ENCODE measurements around the gene PPFIA2. TPM values are rescaled to one million over a fixed set of nuclear protein-coding genes. Genes with fewer than 3 reads are reported as not detected.

Gene PPFIA2
- polyA plus RNA-seq, 1 donor from 2014 or later = not detected

DNA sequence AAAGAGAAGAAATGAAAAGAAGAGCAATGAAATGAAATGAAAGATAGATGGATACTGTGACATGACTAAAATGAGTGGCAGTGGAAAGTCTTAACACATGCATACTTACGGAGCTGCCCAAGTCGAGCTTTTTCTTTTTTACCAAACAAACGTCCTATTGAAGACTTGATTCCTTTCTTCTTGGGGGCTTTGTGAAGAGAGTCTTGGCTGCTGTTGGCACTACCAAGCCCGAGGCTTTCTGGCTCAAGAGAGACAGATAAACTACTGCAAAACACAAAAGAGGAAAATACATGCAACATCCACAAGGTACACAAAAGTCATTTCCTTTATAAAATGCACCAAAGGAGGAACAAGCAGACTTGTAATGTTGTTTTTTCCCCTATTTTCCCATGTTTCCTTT is 420.1 kb downstream of the PPFIA2 start:
- Mint-ChIP-seq H3K36me3 (no peaks in the 10 kb centered on the region), H3K4me1 (no peaks in the 10 kb centered on the region), H3K27me3 (no peaks in the 10 kb centered on the region), H3K4me3 (no peak overlapping the region), H3K9me3 (peaks cover 0 to 3% (median 0%) of the 10 kb centered on the region in 3 donors), H3K27ac (no peak overlapping the region)

DNA sequence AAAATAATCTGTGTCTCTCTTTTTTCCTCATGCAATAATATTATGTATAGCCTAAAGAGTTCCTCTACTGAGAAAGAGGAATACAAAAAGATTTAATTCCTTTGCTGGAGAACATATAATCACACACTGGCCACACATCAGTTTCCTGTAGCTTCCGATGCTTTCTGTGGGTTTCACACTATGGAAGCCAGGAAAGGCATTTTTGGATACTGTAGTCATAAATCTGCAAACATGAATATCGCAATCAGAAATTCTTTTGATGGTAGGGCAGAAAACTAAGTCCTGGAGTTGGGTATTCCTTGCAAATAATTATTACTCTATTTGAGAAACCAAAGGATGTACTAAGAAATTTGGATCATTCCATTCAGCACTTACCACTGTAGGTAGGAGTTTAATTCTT is 421.3 kb downstream of the PPFIA2 start:
- Mint-ChIP-seq H3K27ac (no peak overlapping the region), H3K9me3 (peaks cover 0 to 3% (median 0%) of the 10 kb centered on the region in 3 donors), H3K36me3 (no peaks in the 10 kb centered on the region), H3K4me1 (no peaks in the 10 kb centered on the region), H3K27me3 (no peaks in the 10 kb centered on the region), H3K4me3 (no peak overlapping the region)

DNA sequence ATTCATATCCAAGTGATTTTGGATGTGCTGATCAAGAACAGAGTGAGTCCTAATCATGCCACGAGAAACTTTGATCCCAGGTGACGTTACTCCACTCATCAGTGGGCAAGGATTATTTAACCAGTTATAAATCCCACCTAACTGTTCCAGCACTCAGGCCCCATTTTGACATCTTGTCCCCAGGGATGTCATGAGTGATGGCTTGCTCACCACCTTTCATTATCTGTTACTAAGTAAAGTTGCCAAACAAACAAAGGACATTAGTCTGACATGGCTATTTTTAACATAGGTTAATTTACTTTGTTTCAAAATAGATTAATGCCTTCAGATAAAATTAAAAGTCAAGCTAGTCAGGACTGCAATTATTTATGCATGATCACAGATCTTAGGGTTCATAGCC is 425.3 kb downstream of the PPFIA2 start:
- peaks cover 0 to 3% (median 0%) of the 10 kb centered on the region in 3 donors for H3K9me3 Mint-ChIP-seq
- H3K4me3 Mint-ChIP-seq = no peak overlapping the region
- H3K27me3 Mint-ChIP-seq = no peaks in the 10 kb centered on the region
- no peaks in the 10 kb centered on the region for H3K36me3 Mint-ChIP-seq
- no peak overlapping the region for H3K27ac Mint-ChIP-seq
- no peaks in the 10 kb centered on the region for H3K4me1 Mint-ChIP-seq

DNA sequence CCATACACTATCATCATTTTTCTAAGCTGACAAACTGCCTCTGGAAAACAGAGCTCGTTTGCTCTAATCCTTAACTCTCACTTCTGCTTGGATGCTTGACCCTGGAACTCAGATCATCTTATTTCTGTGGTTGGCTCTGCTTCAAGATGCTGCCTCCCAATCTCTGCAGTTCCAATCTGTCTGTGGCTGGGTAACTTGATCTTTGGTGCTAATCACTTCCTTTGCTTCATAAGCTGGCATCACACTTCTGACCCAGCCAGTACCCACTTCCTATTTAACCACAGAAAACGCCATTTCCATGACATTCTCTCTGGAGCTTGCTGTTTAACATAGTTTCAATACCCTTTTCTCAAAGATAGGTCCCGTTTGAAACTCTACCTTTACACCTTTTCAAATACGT is 427.1 kb downstream of the PPFIA2 start:
- no peak overlapping the region for H3K4me3 Mint-ChIP-seq
- no peaks in the 10 kb centered on the region for H3K27me3 Mint-ChIP-seq
- H3K27ac Mint-ChIP-seq = no peak overlapping the region
- no peaks in the 10 kb centered on the region for H3K36me3 Mint-ChIP-seq
- peaks cover 0 to 7% (median 0%) of the 10 kb centered on the region in 3 donors for H3K9me3 Mint-ChIP-seq
- H3K4me1 Mint-ChIP-seq = no peaks in the 10 kb centered on the region

DNA sequence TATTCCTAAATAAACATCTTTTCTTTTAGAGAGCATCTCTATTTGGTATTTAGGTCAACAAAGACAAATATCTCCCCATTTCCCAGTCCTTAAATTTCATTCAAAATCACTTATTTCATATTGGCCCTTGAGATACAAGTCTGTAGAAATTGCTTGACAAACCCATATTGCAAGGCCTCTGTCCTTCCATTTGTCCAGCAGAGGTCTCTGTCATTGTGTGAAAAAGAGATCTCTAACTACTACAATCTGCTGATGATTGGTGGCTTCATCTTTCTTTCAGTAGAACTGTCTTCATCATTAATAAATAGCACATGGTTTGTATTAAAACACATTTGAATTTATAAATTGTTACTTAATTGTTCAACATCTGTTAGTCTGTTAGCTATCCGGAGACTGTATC is 428.7 kb downstream of the PPFIA2 start:
- H3K36me3 Mint-ChIP-seq = no peaks in the 10 kb centered on the region
- no peak overlapping the region for H3K27ac Mint-ChIP-seq
- H3K27me3 Mint-ChIP-seq = no peaks in the 10 kb centered on the region
- H3K4me3 Mint-ChIP-seq = no peak overlapping the region
- H3K9me3 Mint-ChIP-seq = peaks cover 0 to 7% (median 0%) of the 10 kb centered on the region in 3 donors
- no peaks in the 10 kb centered on the region for H3K4me1 Mint-ChIP-seq

DNA sequence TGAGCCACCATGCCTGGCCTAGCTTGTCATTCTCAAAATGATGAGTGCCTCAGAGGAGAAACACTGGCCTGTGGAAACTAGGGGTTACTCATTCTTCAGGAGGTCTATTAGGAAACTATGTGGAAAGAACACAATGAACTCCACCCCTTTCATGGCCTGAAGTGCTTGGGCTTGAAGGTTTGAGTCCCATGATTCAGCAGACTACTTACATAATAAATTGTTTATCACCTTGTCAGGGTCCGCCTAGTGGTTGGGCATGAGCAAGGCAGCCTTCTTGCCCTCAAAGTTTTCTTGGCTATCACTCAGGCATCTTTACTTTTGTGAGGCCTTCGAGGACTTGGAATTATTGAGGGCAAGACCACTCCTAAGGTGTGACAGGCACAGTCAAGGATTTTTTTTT is 430.1 kb downstream of the PPFIA2 start:
- H3K4me1 Mint-ChIP-seq = no peaks in the 10 kb centered on the region
- no peaks in the 10 kb centered on the region for H3K36me3 Mint-ChIP-seq
- peaks cover 0 to 4% (median 0%) of the 10 kb centered on the region in 3 donors for H3K9me3 Mint-ChIP-seq
- H3K27me3 Mint-ChIP-seq = no peaks in the 10 kb centered on the region
- no peak overlapping the region for H3K27ac Mint-ChIP-seq
- no peak overlapping the region for H3K4me3 Mint-ChIP-seq

DNA sequence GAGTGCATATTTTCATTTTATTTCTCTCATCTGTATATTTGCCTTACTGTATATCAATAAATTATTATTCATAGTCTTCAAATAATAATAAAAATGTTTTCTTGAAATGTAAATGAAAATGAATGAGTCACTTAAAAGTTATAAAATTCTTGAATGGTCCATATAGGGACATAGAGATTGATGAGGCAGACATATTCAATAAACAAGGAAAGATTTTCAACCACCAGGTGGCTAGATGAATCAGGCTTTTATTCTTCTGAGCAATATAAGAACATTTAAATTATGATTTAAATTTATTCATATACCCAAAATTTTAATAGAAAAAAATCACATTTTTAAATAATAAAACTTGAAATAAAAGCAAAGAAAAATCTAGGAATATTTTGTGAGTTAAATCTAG is 431.7 kb downstream of the PPFIA2 start:
- no peak overlapping the region for H3K27ac Mint-ChIP-seq
- H3K4me1 Mint-ChIP-seq = no peaks in the 10 kb centered on the region
- no peaks in the 10 kb centered on the region for H3K27me3 Mint-ChIP-seq
- no peak overlapping the region for H3K4me3 Mint-ChIP-seq
- H3K36me3 Mint-ChIP-seq = no peaks in the 10 kb centered on the region
- H3K9me3 Mint-ChIP-seq = peaks cover 0 to 4% (median 2%) of the 10 kb centered on the region in 3 donors

DNA sequence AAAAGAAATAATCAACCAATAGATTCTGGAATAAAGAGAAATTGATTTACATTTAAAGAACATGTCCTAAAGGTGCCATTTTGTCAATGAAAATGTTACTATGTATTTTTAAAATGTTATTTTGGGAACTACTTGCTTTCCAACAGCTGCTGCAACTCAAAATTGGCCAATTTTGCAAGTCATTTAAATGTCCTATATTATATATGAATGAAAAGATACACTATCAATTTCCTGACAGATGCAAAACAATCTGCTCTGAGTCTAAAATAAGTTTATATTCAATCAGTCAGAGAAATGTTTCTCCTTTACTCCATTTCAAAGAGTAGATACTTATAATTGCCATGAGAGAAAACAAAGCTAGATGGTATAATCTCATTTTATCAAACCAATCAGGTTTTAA is 434.1 kb downstream of the PPFIA2 start:
- Mint-ChIP-seq H3K4me1 (no peaks in the 10 kb centered on the region), H3K36me3 (no peaks in the 10 kb centered on the region), H3K27ac (no peak overlapping the region), H3K27me3 (no peaks in the 10 kb centered on the region), H3K4me3 (no peak overlapping the region), H3K9me3 (peaks cover 0 to 4% (median 2%) of the 10 kb centered on the region in 3 donors)

DNA sequence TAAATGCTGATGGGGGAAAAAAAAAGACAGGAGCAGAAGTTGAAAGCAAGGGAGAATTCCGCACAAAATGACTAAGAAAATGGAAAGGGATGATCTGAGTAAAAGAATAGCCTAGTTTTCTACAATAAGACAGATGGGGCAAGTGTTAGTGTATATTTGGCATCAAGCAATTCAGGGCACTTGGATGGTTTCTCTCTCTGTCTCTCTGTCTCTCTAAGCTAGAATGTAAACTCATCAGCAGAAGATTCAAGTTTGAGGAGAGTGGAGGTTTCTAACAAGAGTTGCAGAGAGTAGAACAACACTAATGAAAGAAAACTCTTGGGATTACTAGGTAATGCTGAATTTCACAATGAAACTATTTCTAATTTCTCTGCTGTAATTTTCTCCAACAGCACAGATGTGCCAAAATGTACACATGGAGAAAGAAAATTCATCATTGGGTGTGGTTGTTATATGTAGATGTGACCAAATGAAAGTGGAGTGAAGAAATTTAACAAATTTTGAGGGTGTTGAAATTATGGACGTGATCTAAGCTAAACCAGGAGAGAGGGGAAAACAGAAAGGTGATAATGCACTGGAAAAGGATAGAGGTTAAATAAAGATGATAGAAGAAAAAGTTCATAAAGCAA is 444.1 kb downstream of the PPFIA2 start:
- Mint-ChIP-seq H3K4me1 (no peaks in the 10 kb centered on the region), H3K27me3 (no peaks in the 10 kb centered on the region), H3K4me3 (no peak overlapping the region), H3K9me3 (peaks cover 0 to 9% (median 0%) of the 10 kb centered on the region in 3 donors), H3K27ac (no peak overlapping the region), H3K36me3 (no peaks in the 10 kb centered on the region)

DNA sequence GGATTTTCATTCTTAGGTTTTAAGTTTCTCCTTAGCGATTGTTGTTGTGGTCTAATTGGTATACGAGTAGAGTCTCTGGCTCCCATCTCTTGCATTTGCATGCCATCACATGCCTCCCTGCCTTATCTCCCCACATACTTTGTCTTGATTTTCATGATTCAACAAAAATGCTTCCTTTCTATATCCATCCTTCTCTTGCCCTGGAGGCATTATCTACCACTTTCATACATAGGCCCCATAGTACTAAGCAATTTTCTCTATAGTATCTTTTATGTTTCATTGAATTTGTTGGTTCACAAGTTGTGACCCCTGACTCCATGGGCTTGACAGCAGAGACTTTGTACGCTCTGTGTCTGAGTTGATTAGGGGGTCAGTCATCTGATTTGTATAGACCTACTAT is 455.2 kb downstream of the PPFIA2 start:
- Mint-ChIP-seq H3K27ac (no peak overlapping the region), H3K4me1 (no peaks in the 10 kb centered on the region), H3K27me3 (peaks cover 1% of the 10 kb centered on the region), H3K4me3 (no peak overlapping the region), H3K36me3 (no peaks in the 10 kb centered on the region), H3K9me3 (peaks cover 1 to 4% (median 2%) of the 10 kb centered on the region in 3 donors)

DNA sequence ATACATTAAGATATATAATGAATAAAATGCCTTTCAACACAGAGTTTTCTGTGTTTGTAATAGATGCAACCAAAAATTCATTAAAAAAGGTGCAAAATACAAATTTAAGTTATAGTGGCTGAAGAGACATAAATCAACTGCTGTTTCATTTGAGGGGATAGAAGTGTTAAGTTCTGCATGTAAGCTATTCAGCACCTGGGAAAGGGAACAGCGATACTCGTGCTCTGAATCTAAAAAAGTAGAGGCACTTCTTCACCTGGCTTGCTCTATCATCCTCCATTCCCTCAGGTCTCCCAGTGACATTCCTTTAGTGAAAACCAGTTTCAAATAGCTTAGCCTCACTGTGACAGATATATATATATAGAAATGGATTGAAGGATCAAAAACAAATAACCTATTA is 458.7 kb downstream of the PPFIA2 start:
- no peaks in the 10 kb centered on the region for H3K36me3 Mint-ChIP-seq
- H3K9me3 Mint-ChIP-seq = peaks cover 1 to 4% (median 3%) of the 10 kb centered on the region in 3 donors
- no peaks in the 10 kb centered on the region for H3K4me1 Mint-ChIP-seq
- no peaks in the 10 kb centered on the region for H3K27me3 Mint-ChIP-seq
- no peak overlapping the region for H3K4me3 Mint-ChIP-seq
- no peak overlapping the region for H3K27ac Mint-ChIP-seq

DNA sequence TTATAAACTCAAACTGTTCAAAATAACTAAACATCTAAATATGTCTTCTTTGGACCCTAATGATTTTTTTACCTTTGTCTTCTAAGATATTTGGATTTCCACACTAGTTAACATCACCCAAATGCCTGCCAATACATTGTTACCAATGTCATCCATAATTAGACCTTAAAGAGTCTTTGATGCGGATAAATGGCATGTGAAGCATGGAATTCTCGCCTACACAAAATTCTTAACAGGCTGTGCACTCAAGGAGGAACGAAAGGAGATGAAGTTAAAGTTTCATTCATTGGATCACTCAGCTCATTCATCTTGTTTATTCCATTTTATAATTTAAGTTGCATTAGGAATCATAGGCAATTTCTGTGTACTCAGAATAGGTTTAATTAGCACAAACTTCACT is 461.5 kb downstream of the PPFIA2 start:
- H3K27me3 Mint-ChIP-seq = no peaks in the 10 kb centered on the region

DNA sequence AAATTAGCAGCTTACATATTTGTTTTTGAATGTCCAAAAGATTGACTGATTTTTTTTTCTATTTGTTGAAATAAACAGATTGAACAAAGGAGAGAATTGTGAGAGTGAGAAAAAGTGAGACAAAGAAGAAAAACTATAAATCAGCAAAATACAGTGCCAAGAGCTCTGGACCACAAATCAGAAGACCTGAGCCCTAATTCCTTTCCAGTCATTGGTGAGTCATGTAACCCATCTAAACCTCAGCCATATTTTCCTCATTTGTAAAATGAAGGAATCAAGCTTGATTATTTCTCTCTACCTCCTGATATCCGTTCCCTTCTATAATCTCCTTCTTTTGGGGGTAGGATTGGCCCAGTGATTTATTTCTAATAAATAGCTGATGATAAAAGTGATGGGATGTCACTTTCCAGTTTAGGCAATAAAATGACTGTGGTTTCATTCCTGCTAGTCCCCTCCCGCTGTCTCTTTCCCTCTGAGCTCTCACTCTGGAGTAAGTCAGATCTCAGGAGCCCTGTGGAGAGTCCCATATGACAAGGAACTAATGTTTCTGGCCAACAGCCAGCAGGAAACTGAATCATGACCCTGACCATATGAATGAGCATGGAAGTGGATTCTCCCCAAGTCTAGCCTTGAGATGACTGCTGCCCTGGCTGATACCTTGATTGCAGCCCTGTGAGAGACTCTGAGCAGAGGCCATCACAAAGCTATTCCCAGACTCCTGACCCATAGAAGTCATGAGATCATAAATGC is 462.4 kb downstream of the PPFIA2 start:
- Mint-ChIP-seq H3K4me1 (no peaks in the 10 kb centered on the region), H3K4me3 (no peak overlapping the region), H3K27ac (no peak overlapping the region), H3K36me3 (peaks cover 2% of the 10 kb centered on the region), H3K9me3 (peaks cover 3 to 5% (median 4%) of the 10 kb centered on the region in 3 donors), H3K27me3 (no peaks in the 10 kb centered on the region)

More for the DNA sequence above, 461.5 kb downstream of the PPFIA2 start:
- Mint-ChIP-seq H3K36me3 (peaks cover 2% of the 10 kb centered on the region), H3K9me3 (peaks cover 3 to 5% (median 4%) of the 10 kb centered on the region in 3 donors), H3K27ac (no peak overlapping the region), H3K4me1 (no peaks in the 10 kb centered on the region), H3K4me3 (no peak overlapping the region)

DNA sequence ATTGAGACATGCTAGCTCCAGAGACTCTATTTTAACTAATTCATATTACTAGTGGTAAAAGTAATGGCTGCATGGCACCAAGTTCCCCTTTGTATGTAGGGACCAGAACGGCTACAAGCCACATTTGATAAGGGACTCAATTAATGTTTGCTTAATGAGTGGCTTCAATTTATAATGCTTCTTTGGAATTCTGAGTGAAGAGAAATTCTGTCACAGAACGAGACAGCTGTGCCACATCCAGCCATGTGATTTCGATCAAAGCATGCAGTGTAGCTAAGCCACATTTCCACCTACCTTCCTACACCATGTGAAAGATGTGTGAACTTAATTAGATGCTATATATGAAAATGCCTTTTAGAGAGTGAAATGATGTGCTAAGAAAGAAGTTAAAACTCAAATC is 463.9 kb downstream of the PPFIA2 start:
- Mint-ChIP-seq H3K27ac (no peak overlapping the region), H3K4me1 (no peaks in the 10 kb centered on the region), H3K36me3 (peaks cover 2% of the 10 kb centered on the region), H3K27me3 (no peaks in the 10 kb centered on the region), H3K4me3 (no peak overlapping the region), H3K9me3 (peaks cover 3 to 5% (median 3%) of the 10 kb centered on the region in 3 donors)

DNA sequence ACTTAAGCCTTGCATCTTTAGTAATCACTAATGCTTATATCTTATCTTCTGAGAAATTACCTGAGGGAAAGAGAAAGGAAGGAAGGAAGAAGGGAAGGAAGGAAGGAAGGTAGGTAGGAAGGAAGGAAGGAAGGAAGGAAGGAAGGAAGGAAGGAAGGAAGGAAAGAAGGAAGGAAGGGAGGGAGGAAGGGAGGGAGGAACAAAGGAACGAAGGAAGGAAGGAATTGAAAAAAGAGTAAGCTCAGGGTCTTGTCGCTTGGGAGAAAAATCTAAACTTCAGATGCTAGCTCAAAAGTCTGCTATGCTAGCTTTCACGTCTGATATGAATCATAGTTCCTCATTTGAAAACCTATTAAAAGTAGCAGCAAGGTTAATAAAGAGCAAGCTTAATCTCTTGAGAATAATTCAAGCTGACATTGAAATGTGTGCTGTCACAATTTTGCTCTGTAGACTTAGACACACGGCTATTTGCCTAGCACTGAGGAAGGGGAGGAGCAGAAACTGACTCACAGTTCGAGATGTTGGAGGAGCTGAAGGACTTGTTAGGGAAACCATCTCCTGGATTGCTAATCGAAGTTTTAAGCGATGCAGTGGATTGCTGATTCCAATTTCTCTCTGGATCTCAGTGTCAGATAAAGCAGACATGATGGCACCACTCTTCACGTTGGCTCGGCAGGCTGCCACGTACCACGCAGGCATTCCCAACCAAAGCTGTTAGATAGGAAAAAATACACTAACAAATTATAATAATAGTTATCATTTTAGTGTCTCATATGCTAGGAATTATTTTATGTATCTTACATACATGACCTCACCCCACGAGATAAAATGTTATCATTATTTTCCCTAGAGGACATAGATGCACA is 464.6 kb downstream of the PPFIA2 start:
- no peak overlapping the region for H3K27ac Mint-ChIP-seq
- peaks cover 3 to 7% (median 3%) of the 10 kb centered on the region in 3 donors for H3K9me3 Mint-ChIP-seq
- H3K4me3 Mint-ChIP-seq = no peak overlapping the region
- no peaks in the 10 kb centered on the region for H3K27me3 Mint-ChIP-seq
- H3K4me1 Mint-ChIP-seq = no peaks in the 10 kb centered on the region
- H3K36me3 Mint-ChIP-seq = peaks cover 2% of the 10 kb centered on the region
